H1 (cell line): Measurements from ENCODE around the gene NR4A1. TPM values are rescaled to one million over a fixed set of nuclear protein-coding genes. Genes with fewer than 3 reads are reported as not detected.

Experiments
- CTCF ChIA-PET: fragments of 300-600 bp; sonication (Branson Sonifier 250); formaldehyde crosslinking; loops from one replicate; lab custom pipeline; 2021; ENCODE audit not compliant: partially characterized antibody; lab: Charles Lee
- POLR2A ChIA-PET: fragments of 300-600 bp; sonication (Branson Sonifier 250); formaldehyde crosslinking; loops from one replicate; lab custom pipeline; 2021; ENCODE audit warnings: inconsistent platforms; ENCODE audit not compliant: partially characterized antibody; lab: Charles Lee
- DNase-seq, 2 experiments: peaks; one replicate each; pipeline versions ENCODE4 v3.0.0 to v3.0.0-alpha.2; 2010 to 2022; ENCODE audit warnings: low spot score in 2 of 2, low read depth in 1 of 2, mixed read lengths in 1 of 2
- FAIRE-seq: peaks from 2 replicates; lab custom pipeline; 2011; peaks lifted over from hg19 to GRCh38; lab: Jason Lieb, UNC
- H2AFZ ChIP-seq: 2 replicates; pipeline ENCODE4 v1.8.1; 2012; ENCODE audit warnings: low read length, inconsistent platforms
- H2AK5ac ChIP-seq: 2 replicates; pipeline ENCODE4 v1.6.1; 2013; ENCODE audit warnings: low read depth, low read length
- H2BK120ac ChIP-seq: replicated peaks from 2 replicates; pipeline ENCODE3; 2013; ENCODE audit warnings: low read depth, low read length, inconsistent platforms
- H2BK12ac ChIP-seq: 2 replicates; pipeline ENCODE4 v1.6.1; 2013; ENCODE audit warnings: low read depth, low read length
- H2BK15ac ChIP-seq: 2 replicates; pipeline ENCODE4 v1.6.1; 2013; ENCODE audit warnings: low read length
- H2BK20ac ChIP-seq: 2 replicates; pipeline ENCODE4 v1.6.1; 2013; ENCODE audit warnings: low read length
- H2BK5ac ChIP-seq: 2 replicates; pipeline ENCODE4 v1.6.1; 2013; ENCODE audit warnings: low read depth, low read length
- H3K14ac ChIP-seq: 2 replicates; pipeline ENCODE4 v1.6.1; 2013; ENCODE audit warnings: inconsistent platforms; ENCODE audit not compliant: insufficient read length
- H3K18ac ChIP-seq: 2 replicates; pipeline ENCODE4 v1.6.1; 2013; ENCODE audit warnings: low read length; ENCODE audit errors: extremely low read depth
- H3K23ac ChIP-seq: 2 replicates; pipeline ENCODE4 v1.6.1; 2013; ENCODE audit warnings: inconsistent platforms; ENCODE audit not compliant: insufficient read length
- H3K23me2 ChIP-seq: 2 replicates; pipeline ENCODE4 v1.6.1; 2013; ENCODE audit warnings: low read depth, low read length
- H3K27ac ChIP-seq: 2 replicates; pipeline ENCODE4 v1.6.1; 2011; ENCODE audit warnings: low read depth, low read length, inconsistent platforms
- H3K27me3 ChIP-seq, 4 experiments: replicated peaks in 1 of 4; 1 replicate in 1 of 4; 2 replicates in 3 of 4; pipeline versions ENCODE4 v1.6.1 to v1.8.1; 2011 to 2013; ENCODE audit warnings: low read length in 3 of 4, mild to moderate bottlenecking in 3 of 4, inconsistent platforms in 2 of 4, mixed read lengths in 2 of 4, moderate library complexity in 1 of 4; ENCODE audit not compliant: control insufficient read depth in 3 of 4, insufficient read depth in 3 of 4; ENCODE audit errors: extremely low read depth in 1 of 4
- H3K36me3 ChIP-seq, 4 experiments: 2 replicates each; pipeline versions ENCODE4 v1.6.1 to v1.8.1; 2011 to 2013; ENCODE audit warnings: mild to moderate bottlenecking in 4 of 4, low read length in 3 of 4, moderate library complexity in 2 of 4, control low read depth in 1 of 4, inconsistent platforms in 1 of 4; ENCODE audit not compliant: insufficient read depth in 4 of 4, control insufficient read depth in 2 of 4
- H3K4ac ChIP-seq: replicated peaks from 2 replicates; pipeline ENCODE3; 2013; ENCODE audit warnings: low read length, low read depth, mixed read lengths, inconsistent platforms; ENCODE audit not compliant: insufficient read length
- H3K4me1 ChIP-seq, 4 experiments: replicated peaks in 1 of 4; 1 replicate in 1 of 4; 2 replicates in 3 of 4; pipeline versions ENCODE4 v1.6.1 to v1.8.1; 2011 to 2013; ENCODE audit warnings: low read length in 3 of 4, inconsistent platforms in 2 of 4, mixed read lengths in 1 of 4; ENCODE audit not compliant: insufficient read depth in 4 of 4, control insufficient read depth in 3 of 4
- H3K4me2 ChIP-seq, 2 experiments: 2 replicates each; pipeline versions ENCODE4 v1.6.1 to v1.8.1; 2011 to 2013; ENCODE audit warnings: low read depth in 2 of 2, low read length in 2 of 2, control low read depth in 1 of 2, inconsistent platforms in 1 of 2, mild to moderate bottlenecking in 1 of 2; ENCODE audit not compliant: insufficient read depth in 1 of 2
- H3K4me3 ChIP-seq, 4 experiments: fragments of 200-600, 300-600 bp in 1 of 4; sonication (generic), shearing (Covaris generic), sonication (Bioruptor Twin) in 1 of 4; 2 replicates each; pipeline versions ENCODE4 v1.5.1 to v1.8.1; 2011 to 2016; ENCODE audit warnings: low read length in 4 of 4, low read depth in 3 of 4, control low read depth in 2 of 4, inconsistent platforms in 2 of 4, mild to moderate bottlenecking in 2 of 4, mixed read lengths in 1 of 4, moderate library complexity in 1 of 4; ENCODE audit not compliant: insufficient read depth in 2 of 4; ENCODE audit errors: extremely low read depth in 1 of 4
- H3K56ac ChIP-seq: replicated peaks from 2 replicates; pipeline ENCODE3; 2013; ENCODE audit warnings: low read depth, mild to moderate bottlenecking, mixed read lengths, low read length, inconsistent platforms; ENCODE audit not compliant: insufficient read length
- H3K79me1 ChIP-seq: 2 replicates; pipeline ENCODE4 v1.6.1; 2013; ENCODE audit warnings: low read depth, low read length, control low read depth
- H3K79me2 ChIP-seq, 2 experiments: 2 replicates each; pipeline versions ENCODE4 v1.6.1 to v1.8.1; 2012 to 2013; ENCODE audit warnings: low read length in 2 of 2, mild to moderate bottlenecking in 2 of 2, inconsistent platforms in 1 of 2; ENCODE audit not compliant: insufficient read depth in 2 of 2, control insufficient read depth in 1 of 2
- H3K9ac ChIP-seq, 4 experiments: replicated peaks in 1 of 4; 1 replicate in 1 of 4; 2 replicates in 3 of 4; pipeline versions ENCODE4 v1.6.1 to v1.8.1; 2011 to 2013; ENCODE audit warnings: low read depth in 3 of 4, low read length in 3 of 4, control low read depth in 2 of 4, mild to moderate bottlenecking in 2 of 4, moderate library complexity in 2 of 4, inconsistent platforms in 1 of 4; ENCODE audit errors: extremely low read depth in 1 of 4
- H3K9me3 ChIP-seq, 2 experiments: 2 replicates each; pipeline versions ENCODE4 v1.6.1 to v1.8.1; 2012 to 2013; ENCODE audit warnings: mild to moderate bottlenecking in 2 of 2, moderate library complexity in 2 of 2, control low read depth in 1 of 2, inconsistent platforms in 1 of 2, low read depth in 1 of 2, low read length in 1 of 2, mixed read lengths in 1 of 2; ENCODE audit not compliant: insufficient read depth in 2 of 2
- H4K20me1 ChIP-seq, 2 experiments: replicated peaks in 1 of 2; 2 replicates each; pipeline versions ENCODE3 to v1.8.1; 2011 to 2013; ENCODE audit warnings: inconsistent platforms in 2 of 2, low read length in 2 of 2, mild to moderate bottlenecking in 1 of 2; ENCODE audit not compliant: insufficient read depth in 2 of 2, control insufficient read depth in 1 of 2
- H4K5ac ChIP-seq: 2 replicates; pipeline ENCODE4 v1.6.1; 2013; ENCODE audit warnings: low read length, low read depth, mixed read lengths, inconsistent platforms; ENCODE audit not compliant: insufficient read length
- H4K8ac ChIP-seq: 2 replicates; pipeline ENCODE4 v1.8.0; 2013; ENCODE audit warnings: mild to moderate bottlenecking, moderate library complexity, low read length, inconsistent platforms; ENCODE audit not compliant: insufficient read depth; ENCODE audit errors: extremely low read depth
- H4K91ac ChIP-seq: replicated peaks from 2 replicates; pipeline ENCODE3; 2013; ENCODE audit warnings: low read length, mixed read lengths, inconsistent platforms; ENCODE audit not compliant: insufficient read length
- CBX5 ChIP-seq: fragments of 300-800, 300-1000 bp; sonication (generic); IDR thresholded peaks from 2 replicates; pipeline ENCODE4 v1.7.1; 2016; ENCODE audit warnings: antibody characterized with exemption, low read length, low read depth
- E2F6 ChIP-seq: IDR thresholded peaks from 2 replicates; pipeline ENCODE4 v1.6.1; 2012; ENCODE audit warnings: inconsistent platforms
- GTF2F1 ChIP-seq: IDR thresholded peaks from 2 replicates; pipeline ENCODE4 v1.6.1; 2012; ENCODE audit warnings: low read depth, low read length, improper control_type of control experiment, borderline replicate concordance
- JUND ChIP-seq: IDR thresholded peaks from 2 replicates; pipeline ENCODE4 v1.6.1; 2011; ENCODE audit warnings: mild to moderate bottlenecking, improper control_type of control experiment, low read length
- POLR2AphosphoS5 ChIP-seq: IDR thresholded peaks from 2 replicates; pipeline ENCODE4 v1.6.1; 2011; ENCODE audit warnings: low read depth, low read length
- RNF2 ChIP-seq: fragments of 200-900, 300-1000 bp; sonication (generic); IDR thresholded peaks from 2 replicates; pipeline ENCODE4 v1.7.1; 2016; ENCODE audit warnings: borderline replicate concordance, low read depth, mild to moderate bottlenecking, antibody characterized with exemption, low read length; ENCODE audit not compliant: poor library complexity, severe bottlenecking; ENCODE audit errors: missing control alignments
- RXRA ChIP-seq: IDR thresholded peaks from 2 replicates; pipeline ENCODE4 v1.6.1; 2011; ENCODE audit warnings: low read depth, mild to moderate bottlenecking, low read length, moderate library complexity; ENCODE audit not compliant: insufficient read depth
- TAF7 ChIP-seq: optimal IDR thresholded peaks from 2 replicates; pipeline ENCODE3; 2011; ENCODE audit warnings: low read depth, mild to moderate bottlenecking, inconsistent platforms, low read length, moderate library complexity, borderline replicate concordance
- USF2 ChIP-seq: IDR thresholded peaks from 2 replicates; pipeline ENCODE4 v1.6.1; 2011; ENCODE audit warnings: low read length, improper control_type of control experiment
- WGBS, 2 experiments: shearing (Covaris generic) in 1 of 2; methylation state at CpG; one replicate each; pipeline versions ENCODE4 v1.1.6 to v1.1.7; 2013 to 2015; ENCODE audit warnings: low lambda C conversion rate in 2 of 2, mixed read lengths in 2 of 2, inconsistent platforms in 1 of 2, low coverage in 1 of 2, missing lambda C conversion rate in 1 of 2; ENCODE audit not compliant: insufficient replicate concordance in 2 of 2, insufficient coverage in 1 of 2, insufficient read length in 1 of 2; ENCODE audit errors: extremely low coverage in 1 of 2, missing lambda C conversion rate in 1 of 2; 5-methylcytosine and 5-hydroxymethylcytosine counted together
- polyA plus RNA-seq, 7 experiments: library from polyadenylated mRNA; depleted of rRNA in 3 of 7; stranded (reverse) in 5 of 7; unstranded in 2 of 7; fragments of >200 nt in 5 of 7; fragments of 200-250 nt in 2 of 7; gene quantifications; 1 replicate in 5 of 7; 2 replicates in 1 of 7; 4 replicates in 1 of 7; pipeline versions ENCODE4 v1.2.1 to v1.2.3, GENCODE V29; 2011 to 2013; ENCODE audit warnings: missing spikeins in 2 of 7, mixed read lengths in 2 of 7
- total RNA-seq: library from RNA; stranded (reverse); fragmentation: NEBNext Ultra II Directional; extraction: Animal tissue kit (Norgen Biotek cat#: 25700); gene quantifications from 2 replicates; pipeline ENCODE4 v1.2.1, GENCODE V29; 2021

The NR4A1 gene
- total and polyA plus RNA-seq, 2 of the 8 experiments (the other 6 are each of a cell fraction or from before 2014, with no cell fraction given): 18.7 to 23.3 TPM

- Histone ChIP-seq H3K23ac (no peak overlapping the region), H3K27me3 (peaks cover 0 to 10% (median 8%) of the 10 kb centered on the region in 4 experiments; a peak in 6 of 7 replicates), H2AFZ (no peak overlapping the region), H3K79me1 (peaks cover 4% of the 10 kb centered on the region), H3K4me3 (no peak overlapping the region), H3K79me2 (peaks cover 0 to 11% of the 10 kb centered on the region in 2 experiments; a peak in 1 of 4 replicates), H2BK15ac (no peak overlapping the region), H3K9me3 (no peaks in the 10 kb centered on the region), H2BK12ac (no peak overlapping the region), H3K4ac (no peak overlapping the region), H4K91ac (no peak overlapping the region), H3K27ac (no peak overlapping the region), H2BK20ac (no peak overlapping the region), H3K56ac (no peak overlapping the region), H3K23me2 (no peaks in the 10 kb centered on the region), H2AK5ac (no peak overlapping the region), H3K4me1 (peaks cover 0 to 3% (median 0%) of the 10 kb centered on the region in 4 experiments; a peak in 2 of 7 replicates), H2BK120ac (no peak overlapping the region), H3K14ac (no peak overlapping the region), H4K8ac (0 out of 2 replicates have a peak overlapping the region, but pooled peaks have one; percentile 53), H4K5ac (no peak overlapping the region), H3K18ac (no peak overlapping the region), H3K9ac (no peak overlapping the region; a peak in 1 of 7 replicates), H3K36me3 (no peaks in the 10 kb centered on the region; a peak in 2 of 8 replicates), H2BK5ac (no peak overlapping the region), H3K4me2 (no peak overlapping the region), H4K20me1 (peaks cover 3 to 19% of the 10 kb centered on the region in 2 experiments)
- POLR2A ChIA-PET: interaction anchor here (0.9 to 3.1 kb wide), 6 partner anchors 12 to 22 kb away, joined by 3 to 11 read pairs (median 4); no protein-coding TSS in a partner anchor
- CTCF ChIA-PET: interaction anchor here (0.5 to 15.8 kb wide), 12 partner anchors 14 to 333 kb away, joined by 3 to 294 read pairs (median 6); partner anchors contain the start of genes ATG101 and SMIM41
- DNase-seq (no peak), FAIRE-seq (no peak)
- WGBS, 2 experiments: 87% methylated on average over 16 of the region's 18 CpGs; no CpG with 5 or more reads in 1 of the 2 experiments
- TF ChIP-seq CBX5 (no peak), GTF2F1 (no peak), RNF2 (no peak), E2F6 (no peak), TAF7 (no peak), RXRA (no peak), POLR2AphosphoS5 (no peak), USF2 (no peak), JUND (no peak)
These were observed 6.8 kb upstream of the NR4A1 start for GRCh38 chr12:52044292-52044983.
